HEK293 (cell line): ENCODE measurements around the gene IL13.

Experiments used
- SP2 ChIP-seq: fragments of 450-650 bp; formaldehyde crosslinking; IDR thresholded peaks from 2 replicates; pipeline ENCODE4 v1.5.1; 2016; ENCODE audit warnings: missing biosample characterization, missing genetic modification characterization
- ZNF324 ChIP-seq: fragments of 450-650 bp; formaldehyde crosslinking; IDR thresholded peaks from 2 replicates; pipeline ENCODE4 v1.5.1; 2016; ENCODE audit warnings: missing biosample characterization, missing genetic modification characterization
- ZNF335 ChIP-seq: fragments of 450-650 bp; formaldehyde crosslinking; conservative IDR thresholded peaks from 2 replicates; pipeline ENCODE4 v1.5.1; 2016; ENCODE audit warnings: missing biosample characterization, missing genetic modification characterization
- TF ChIP-seq, protein P1 (sequence below): fragments of 450-650 bp; formaldehyde crosslinking; IDR thresholded peaks from 2 replicates; pipeline ENCODE4 v1.5.1; 2016; ENCODE audit warnings: missing biosample characterization, missing genetic modification characterization

DNA sequence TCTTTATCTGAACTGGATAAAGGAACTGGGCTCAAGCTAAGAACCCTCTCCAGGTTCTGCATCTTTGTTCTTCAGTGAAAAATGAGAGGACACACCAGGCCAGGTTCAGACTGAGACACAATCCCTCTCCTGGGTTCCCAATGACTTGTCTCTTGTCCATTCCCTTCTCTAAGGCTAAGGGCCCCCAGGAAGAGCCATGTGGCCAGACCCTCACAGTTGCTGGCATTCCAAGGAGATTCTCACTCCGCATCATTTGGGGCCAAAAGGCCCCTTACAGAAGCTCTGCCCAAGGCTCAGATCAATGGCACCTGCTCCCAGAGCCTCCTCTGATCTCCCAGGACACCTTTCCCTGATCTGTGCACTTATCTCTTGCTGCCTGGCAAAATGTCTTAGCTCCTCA is 20.8 kb downstream of the IL13 start:
- TF ChIP-seq ZNF335 (tag by site-specific recombination) (no peak), ZNF324 (tag by site-specific recombination) (no peak), SP2 (no peak)
- TF ChIP-seq, protein P1, sequence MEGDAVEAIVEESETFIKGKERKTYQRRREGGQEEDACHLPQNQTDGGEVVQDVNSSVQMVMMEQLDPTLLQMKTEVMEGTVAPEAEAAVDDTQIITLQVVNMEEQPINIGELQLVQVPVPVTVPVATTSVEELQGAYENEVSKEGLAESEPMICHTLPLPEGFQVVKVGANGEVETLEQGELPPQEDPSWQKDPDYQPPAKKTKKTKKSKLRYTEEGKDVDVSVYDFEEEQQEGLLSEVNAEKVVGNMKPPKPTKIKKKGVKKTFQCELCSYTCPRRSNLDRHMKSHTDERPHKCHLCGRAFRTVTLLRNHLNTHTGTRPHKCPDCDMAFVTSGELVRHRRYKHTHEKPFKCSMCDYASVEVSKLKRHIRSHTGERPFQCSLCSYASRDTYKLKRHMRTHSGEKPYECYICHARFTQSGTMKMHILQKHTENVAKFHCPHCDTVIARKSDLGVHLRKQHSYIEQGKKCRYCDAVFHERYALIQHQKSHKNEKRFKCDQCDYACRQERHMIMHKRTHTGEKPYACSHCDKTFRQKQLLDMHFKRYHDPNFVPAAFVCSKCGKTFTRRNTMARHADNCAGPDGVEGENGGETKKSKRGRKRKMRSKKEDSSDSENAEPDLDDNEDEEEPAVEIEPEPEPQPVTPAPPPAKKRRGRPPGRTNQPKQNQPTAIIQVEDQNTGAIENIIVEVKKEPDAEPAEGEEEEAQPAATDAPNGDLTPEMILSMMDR (tag by site-specific recombination), result no peak
